Peyer's patch (tissue), 4 donors: Measurements from ENCODE around the gene ABCD1.

Experiments
- CTCF ChIP-seq, 6 experiments: fragments of 450-650 bp in 4 of 6; fragments of 200-600 bp in 2 of 6; sonication (generic) in 1 of 6; IDR thresholded peaks; one replicate each; pipeline ENCODE4 v1.5.1; 2017 to 2019; ENCODE audit warnings: antibody characterized with exemption in 6 of 6, mild to moderate bottlenecking in 3 of 6, moderate library complexity in 1 of 6
- POLR2A ChIP-seq, 2 donors: fragments of 450-650 bp; IDR thresholded peaks; one replicate each; pipeline ENCODE4 v1.5.1; 2017; ENCODE audit warnings: antibody characterized with exemption in 2 of 2, mild to moderate bottlenecking in 2 of 2, moderate library complexity in 2 of 2

GRCh38 chrX:153765138-153766079 is 40.8 kb downstream of the ABCD1 start:
- TF ChIP-seq CTCF (IDR thresholded peaks at IDR 0.05) = no peak
- TF ChIP-seq POLR2A (IDR thresholded peaks at IDR 0.05) = no peak
